ENCODE measurements around the gene SLC16A1. TPM values are rescaled to one million over a fixed set of nuclear protein-coding genes. Genes with fewer than 3 reads are reported as not detected.

Gene SLC16A1
- polyA plus RNA-seq, 3 donors = 2.4 to 13.1 (median 10.3) TPM

DNA sequence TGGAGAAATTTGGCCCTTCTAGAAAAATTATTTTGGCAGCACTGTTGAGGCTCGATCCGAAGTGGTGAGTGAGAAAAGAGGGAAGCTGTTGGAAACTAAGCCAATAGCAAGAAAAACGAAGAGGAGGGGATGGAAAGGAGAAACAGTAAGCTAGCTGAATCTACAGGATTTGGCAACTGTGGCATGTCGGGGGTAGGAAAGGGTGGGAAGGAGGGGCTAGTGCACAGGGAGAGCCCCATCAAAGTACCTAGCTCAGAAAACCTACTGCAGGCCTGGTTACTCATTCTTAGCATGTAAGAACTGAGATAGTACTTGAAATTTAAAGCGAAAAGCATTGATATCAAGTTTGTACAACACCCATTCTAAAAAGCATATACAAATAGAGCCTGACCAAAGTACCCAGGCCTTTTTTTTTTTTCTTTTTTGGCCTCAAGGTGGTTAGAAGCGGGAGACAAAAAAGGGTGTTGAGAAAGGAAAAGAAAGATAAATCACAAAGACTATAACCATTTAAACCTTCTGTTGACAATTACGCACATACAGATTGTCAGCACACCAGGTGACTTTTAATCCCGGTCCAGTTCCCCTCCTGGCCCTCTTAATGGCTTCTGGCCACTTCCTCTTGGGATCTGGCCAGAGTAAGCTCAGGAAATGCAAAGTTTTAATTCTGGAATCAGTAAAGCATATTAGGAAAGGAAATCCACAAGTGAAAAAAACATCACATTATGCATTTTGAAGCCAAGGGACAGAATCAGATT lies 50.4 kb downstream of the SLC16A1 start:
- intact Hi-C loops (cut with micrococcal nuclease) = no loop called here
- H3K27ac Mint-ChIP-seq = peak overlapping the region in 1 of 7 donors; percentile 25
- DNase-seq = no peak
- Histone ChIP-seq H3K27me3 (ENCODE audit: control insufficient read depth in 2 of 2, insufficient read depth in 2 of 2, low read length in 2 of 2) (no peaks in the 10 kb centered on the region), H2AFZ (ENCODE audit: insufficient read depth, low read depth, low read length, poor library complexity, severe bottlenecking) (no peak overlapping the region), H4K20me1 (ENCODE audit: insufficient read depth, low read length) (no peaks in the 10 kb centered on the region), H3K79me2 (ENCODE audit: insufficient read depth, low read length) (no peaks in the 10 kb centered on the region), H3K4me3 (replicated peaks in 1 of 3; ENCODE audit: low read depth in 2 of 3, low read length in 3 of 3) (no peak overlapping the region), H3K4me1 (ENCODE audit: control insufficient read depth in 1 of 2, insufficient read depth in 2 of 2, low read length in 2 of 2) (no peaks in the 10 kb centered on the region), H3K4me2 (replicated peaks; ENCODE audit: extremely low read depth, low read length, poor library complexity, severe bottlenecking) (no peak overlapping the region), H3K36me3 (replicated peaks in 1 of 2; ENCODE audit: control insufficient read depth in 1 of 2, insufficient read depth in 2 of 2, low read length in 2 of 2) (no peaks in the 10 kb centered on the region), H3K9me3 (replicated peaks in 1 of 2; ENCODE audit: control insufficient read depth in 1 of 2, insufficient read depth in 1 of 2, low read length in 2 of 2) (no peaks in the 10 kb centered on the region), H3K27ac (ENCODE audit: low read depth in 1 of 2, low read length in 2 of 2) (no peak overlapping the region), H3K9ac (ENCODE audit: insufficient read depth, low read length, poor library complexity, severe bottlenecking) (no peak overlapping the region)
- H3K27me3 Mint-ChIP-seq (ENCODE audit: low read depth in 3 of 3) = peaks cover 0 to 2% (median 0%) of the 10 kb centered on the region in 3 donors
- H3K36me3 Mint-ChIP-seq = peaks cover 0 to 3% of the 10 kb centered on the region in 2 donors
- peaks cover 16% of the 10 kb centered on the region for H3K4me1 Mint-ChIP-seq
- no peaks in the 10 kb centered on the region for H3K9me3 Mint-ChIP-seq
- 75% methylated on average over 3 of the region's 8 CpGs for WGBS (ENCODE audit: insufficient coverage)
- TF ChIP-seq CTCF (IDR thresholded peaks at IDR 0.05) = no peak
- no peak overlapping the region for H3K4me3 Mint-ChIP-seq

DNA sequence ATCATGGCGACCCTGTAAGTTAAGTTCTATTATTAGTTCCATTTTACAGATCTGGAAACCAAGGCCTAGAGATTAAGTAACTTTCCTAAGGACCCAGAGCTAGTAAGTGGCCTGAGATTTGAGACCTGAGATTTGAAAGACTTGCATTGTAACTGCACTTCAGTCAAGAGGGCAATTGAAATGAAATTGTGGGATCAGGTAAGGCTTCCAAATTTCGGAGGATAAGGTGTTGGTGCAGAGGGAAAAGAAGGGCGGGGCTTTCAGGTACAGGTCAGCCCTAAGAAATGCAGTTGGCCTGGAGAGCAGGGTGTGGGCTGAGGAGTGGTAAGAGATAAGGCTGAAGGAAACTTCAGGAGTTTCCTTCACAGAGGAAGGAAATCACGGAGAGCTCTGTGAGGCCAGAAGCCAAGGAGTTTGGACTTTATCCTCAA lies 51.1 kb downstream of the SLC16A1 start:
- H3K4me1 ChIP-seq (ENCODE audit: control insufficient read depth in 1 of 2, insufficient read depth in 2 of 2, low read length in 2 of 2) = no peaks in the 10 kb centered on the region
- no peaks in the 10 kb centered on the region for H3K9me3 Mint-ChIP-seq
- no peak overlapping the region for H3K27ac Mint-ChIP-seq
- H3K79me2 ChIP-seq (ENCODE audit: insufficient read depth, low read length) = no peaks in the 10 kb centered on the region
- no peak overlapping the region for H3K27ac ChIP-seq (ENCODE audit: low read depth in 1 of 2, low read length in 2 of 2)
- no peak for TF ChIP-seq CTCF (IDR thresholded peaks at IDR 0.05)
- peaks cover 0 to 3% (median 0%) of the 10 kb centered on the region in 3 donors for H3K27me3 Mint-ChIP-seq (ENCODE audit: low read depth in 3 of 3)
- no peak overlapping the region for H2AFZ ChIP-seq (ENCODE audit: insufficient read depth, low read depth, low read length, poor library complexity, severe bottlenecking)
- no peak for DNase-seq
- H3K9ac ChIP-seq (ENCODE audit: insufficient read depth, low read length, poor library complexity, severe bottlenecking) = no peak overlapping the region
- H3K4me3 ChIP-seq (replicated peaks in 1 of 3; ENCODE audit: low read depth in 2 of 3, low read length in 3 of 3) = no peak overlapping the region
- no peaks in the 10 kb centered on the region for H4K20me1 ChIP-seq (ENCODE audit: insufficient read depth, low read length)
- intact Hi-C loops (cut with micrococcal nuclease) = no loop called here
- H3K4me2 ChIP-seq (replicated peaks; ENCODE audit: extremely low read depth, low read length, poor library complexity, severe bottlenecking) = no peak overlapping the region
- no peaks in the 10 kb centered on the region for H3K36me3 ChIP-seq (replicated peaks in 1 of 2; ENCODE audit: control insufficient read depth in 1 of 2, insufficient read depth in 2 of 2, low read length in 2 of 2)
- 100% methylated on average over 2 of the region's 4 CpGs for WGBS (ENCODE audit: insufficient coverage)
- peaks cover 16% of the 10 kb centered on the region for H3K4me1 Mint-ChIP-seq
- H3K27me3 ChIP-seq (ENCODE audit: control insufficient read depth in 2 of 2, insufficient read depth in 2 of 2, low read length in 2 of 2) = no peaks in the 10 kb centered on the region
- H3K9me3 ChIP-seq (replicated peaks in 1 of 2; ENCODE audit: control insufficient read depth in 1 of 2, insufficient read depth in 1 of 2, low read length in 2 of 2) = no peaks in the 10 kb centered on the region
- H3K4me3 Mint-ChIP-seq = no peak overlapping the region
- H3K36me3 Mint-ChIP-seq = peaks cover 0 to 3% of the 10 kb centered on the region in 2 donors
